Ovary (tissue), 3 donors: ENCODE measurements around the gene HEBP1.

Experiments used
- POLR2A ChIP-seq: fragments of 450-650 bp; IDR thresholded peaks from one replicate; pipeline ENCODE4 v1.6.1; 2017; ENCODE audit warnings: antibody characterized with exemption, mild to moderate bottlenecking, moderate library complexity
- TF ChIP-seq, protein P1 (sequence below), 3 donors: fragments of 450-650 bp in 2 of 3; fragments of 200-600 bp in 1 of 3; IDR thresholded peaks; one replicate each; pipeline versions ENCODE4 v1.5.1 to v1.8.0; 2016 to 2022; ENCODE audit warnings: antibody characterized with exemption in 3 of 3, mild to moderate bottlenecking in 1 of 3
- donor health status: DM: no; HTN: no; CAD: no.

DNA sequence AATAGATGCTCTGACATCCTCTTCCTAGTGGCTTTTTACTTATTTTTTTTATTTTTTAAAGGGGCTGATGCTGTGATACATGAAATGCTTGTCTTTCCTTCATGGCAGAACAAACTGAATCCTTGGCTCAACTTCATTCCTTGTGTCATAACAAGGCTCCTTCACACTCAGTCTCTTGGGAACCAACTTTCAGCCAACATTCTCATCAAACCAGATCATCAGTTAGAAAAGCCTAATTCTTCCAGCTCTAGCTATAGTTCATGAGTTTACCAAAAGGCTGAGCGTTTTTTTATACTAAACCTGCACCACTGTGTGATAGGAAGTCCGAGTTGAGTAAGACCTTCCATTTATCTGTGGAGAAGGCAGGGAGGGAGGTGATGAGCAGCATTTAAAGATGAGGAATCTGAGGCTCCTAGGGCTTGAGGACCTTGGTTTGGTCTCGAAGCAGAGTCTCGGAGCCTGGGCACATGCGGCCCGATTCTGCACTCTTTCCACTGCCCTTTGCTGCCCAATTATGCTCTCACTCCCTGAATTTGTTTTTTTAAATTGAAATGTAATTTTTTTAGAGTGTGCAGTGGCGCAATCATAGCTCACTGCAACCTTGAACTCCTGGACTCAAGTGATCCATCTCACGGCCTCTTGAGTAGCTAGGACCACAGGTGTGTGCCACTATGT lies 56.3 kb downstream of the HEBP1 start:
- TF ChIP-seq, protein P1, sequence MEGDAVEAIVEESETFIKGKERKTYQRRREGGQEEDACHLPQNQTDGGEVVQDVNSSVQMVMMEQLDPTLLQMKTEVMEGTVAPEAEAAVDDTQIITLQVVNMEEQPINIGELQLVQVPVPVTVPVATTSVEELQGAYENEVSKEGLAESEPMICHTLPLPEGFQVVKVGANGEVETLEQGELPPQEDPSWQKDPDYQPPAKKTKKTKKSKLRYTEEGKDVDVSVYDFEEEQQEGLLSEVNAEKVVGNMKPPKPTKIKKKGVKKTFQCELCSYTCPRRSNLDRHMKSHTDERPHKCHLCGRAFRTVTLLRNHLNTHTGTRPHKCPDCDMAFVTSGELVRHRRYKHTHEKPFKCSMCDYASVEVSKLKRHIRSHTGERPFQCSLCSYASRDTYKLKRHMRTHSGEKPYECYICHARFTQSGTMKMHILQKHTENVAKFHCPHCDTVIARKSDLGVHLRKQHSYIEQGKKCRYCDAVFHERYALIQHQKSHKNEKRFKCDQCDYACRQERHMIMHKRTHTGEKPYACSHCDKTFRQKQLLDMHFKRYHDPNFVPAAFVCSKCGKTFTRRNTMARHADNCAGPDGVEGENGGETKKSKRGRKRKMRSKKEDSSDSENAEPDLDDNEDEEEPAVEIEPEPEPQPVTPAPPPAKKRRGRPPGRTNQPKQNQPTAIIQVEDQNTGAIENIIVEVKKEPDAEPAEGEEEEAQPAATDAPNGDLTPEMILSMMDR (IDR thresholded peaks at IDR 0.05) = no peak
- TF ChIP-seq POLR2A = no peak
